Measurements from ENCODE around the gene DNAAF5.

- peak in 1 of 3 experiments; percentile 8 for TF ChIP-seq CTCF (IDR thresholded peaks at IDR 0.05)
- TF ChIP-seq POLR2A (IDR thresholded peaks at IDR 0.05), result no peak
These were observed 42.5 kb downstream of the DNAAF5 start for GRCh38 chr7:768881-769504.
